Heart left ventricle (tissue), 13 donors: Measurements from ENCODE around the gene SH3RF3.

Experiments
- POLR2A ChIP-seq, 2 donors: fragments of 450-650 bp; IDR thresholded peaks; one replicate each; pipeline ENCODE4 v1.6.1; 2017; ENCODE audit warnings: antibody characterized with exemption in 2 of 2, mild to moderate bottlenecking in 2 of 2, moderate library complexity in 2 of 2
- TF ChIP-seq, protein P1 (sequence below), 12 donors: fragments of 200-600 bp; sonication (generic) in 4 of 12; IDR thresholded peaks; one replicate each; pipeline versions ENCODE4 v1.5.0 to v1.8.0; 2018 to 2022; ENCODE audit warnings: antibody characterized with exemption in 12 of 12, mild to moderate bottlenecking in 5 of 12
- donor health status: ischemic (EF 13 %, LVEDD 7.1; RV severe dilation, severe dysfunction).
- donor health status: DM: no; HTN: yes; CAD: no.
- donor health status: DM: no; HTN: no; CAD: no.
- donor health status: ischemic (EF 25% LVEDD 6.9; RV normal size, moderate dysfunction).
- donor health status: ischemic (EF 25% LVEDD 5.7; RV mildly dilated, moderate dysfunction).
- donor health status: ischemic (EF 35%, LVEDD 5.7; RV mildly dilated, moderate dysfunction).
- donor health status: nonischemic (EF 11% LVEDD 7.7; RV severe dilation, severe dysfunction).
- donor health status: DM: yes; HTN: yes; CAD: no.
- donor health status: PGD.
- donor health status: ischemic (EF 29% LVEDD 5.4; RV normal size, mild dysfunction).
- donor health status: nonischemic (EF 23%, LVEDD 6.1; RV moderate dilation, normal function).

DNA sequence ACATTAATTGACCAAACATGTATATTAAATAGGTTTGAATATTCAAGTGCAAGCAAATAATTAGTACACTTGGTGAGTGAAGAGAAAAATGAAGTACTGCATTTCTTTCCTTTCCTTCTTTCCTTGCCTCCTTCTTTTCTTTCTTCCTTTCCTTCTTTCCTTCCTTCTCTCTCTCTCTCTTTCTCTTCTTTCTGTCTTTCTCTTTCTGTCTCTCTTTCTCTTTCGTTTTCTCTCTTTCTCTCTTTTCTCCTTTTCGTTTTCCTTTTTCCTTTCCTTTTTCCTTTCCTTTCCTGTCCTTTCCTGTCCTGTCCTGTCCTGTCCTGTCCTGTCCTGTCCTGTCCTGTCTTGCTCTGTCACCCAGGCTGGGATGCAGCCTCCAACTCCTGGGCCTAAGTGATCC is 119.6 kb downstream of the SH3RF3 start:
- TF ChIP-seq, protein P1, sequence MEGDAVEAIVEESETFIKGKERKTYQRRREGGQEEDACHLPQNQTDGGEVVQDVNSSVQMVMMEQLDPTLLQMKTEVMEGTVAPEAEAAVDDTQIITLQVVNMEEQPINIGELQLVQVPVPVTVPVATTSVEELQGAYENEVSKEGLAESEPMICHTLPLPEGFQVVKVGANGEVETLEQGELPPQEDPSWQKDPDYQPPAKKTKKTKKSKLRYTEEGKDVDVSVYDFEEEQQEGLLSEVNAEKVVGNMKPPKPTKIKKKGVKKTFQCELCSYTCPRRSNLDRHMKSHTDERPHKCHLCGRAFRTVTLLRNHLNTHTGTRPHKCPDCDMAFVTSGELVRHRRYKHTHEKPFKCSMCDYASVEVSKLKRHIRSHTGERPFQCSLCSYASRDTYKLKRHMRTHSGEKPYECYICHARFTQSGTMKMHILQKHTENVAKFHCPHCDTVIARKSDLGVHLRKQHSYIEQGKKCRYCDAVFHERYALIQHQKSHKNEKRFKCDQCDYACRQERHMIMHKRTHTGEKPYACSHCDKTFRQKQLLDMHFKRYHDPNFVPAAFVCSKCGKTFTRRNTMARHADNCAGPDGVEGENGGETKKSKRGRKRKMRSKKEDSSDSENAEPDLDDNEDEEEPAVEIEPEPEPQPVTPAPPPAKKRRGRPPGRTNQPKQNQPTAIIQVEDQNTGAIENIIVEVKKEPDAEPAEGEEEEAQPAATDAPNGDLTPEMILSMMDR (IDR thresholded peaks at IDR 0.05): no peak
- TF ChIP-seq POLR2A (IDR thresholded peaks at IDR 0.05): no peak
